Measurements from ENCODE around the gene SIGLEC5. TPM values are rescaled to one million over a fixed set of nuclear protein-coding genes. Genes with fewer than 3 reads are reported as not detected.

SIGLEC5 gene
- total RNA-seq, 4 donors from 2014 or later, result 0.41 to 6.8 (median 0.85) TPM; not detected in 1

DNA sequence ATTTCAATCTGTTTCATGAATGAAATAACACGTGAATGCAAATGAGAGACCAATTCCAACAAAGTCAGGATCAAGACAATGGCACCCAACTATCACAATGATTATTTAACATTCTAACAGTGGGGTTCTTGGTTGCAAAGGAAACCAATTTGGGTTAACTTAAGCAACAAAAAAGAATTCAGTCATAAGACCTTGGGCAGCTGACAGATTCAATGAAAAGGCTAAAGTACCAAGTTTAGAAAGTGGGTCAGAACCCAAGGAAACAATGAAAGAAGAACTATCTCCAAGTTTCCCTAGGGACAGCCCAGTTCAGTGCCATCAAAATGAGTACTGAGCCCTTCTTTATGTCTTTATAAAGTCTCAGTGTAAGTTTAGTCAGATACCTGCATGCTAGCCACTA lies 33.9 kb upstream of the SIGLEC5 start:
- H3K27ac ChIP-seq, result no peak overlapping the region
- intact Hi-C loops (cut with DNase I; ENCODE audit: low total_unique reads), result no loop called here
- H3K9me3 ChIP-seq, result no peaks in the 10 kb centered on the region
- TF ChIP-seq, protein P1, sequence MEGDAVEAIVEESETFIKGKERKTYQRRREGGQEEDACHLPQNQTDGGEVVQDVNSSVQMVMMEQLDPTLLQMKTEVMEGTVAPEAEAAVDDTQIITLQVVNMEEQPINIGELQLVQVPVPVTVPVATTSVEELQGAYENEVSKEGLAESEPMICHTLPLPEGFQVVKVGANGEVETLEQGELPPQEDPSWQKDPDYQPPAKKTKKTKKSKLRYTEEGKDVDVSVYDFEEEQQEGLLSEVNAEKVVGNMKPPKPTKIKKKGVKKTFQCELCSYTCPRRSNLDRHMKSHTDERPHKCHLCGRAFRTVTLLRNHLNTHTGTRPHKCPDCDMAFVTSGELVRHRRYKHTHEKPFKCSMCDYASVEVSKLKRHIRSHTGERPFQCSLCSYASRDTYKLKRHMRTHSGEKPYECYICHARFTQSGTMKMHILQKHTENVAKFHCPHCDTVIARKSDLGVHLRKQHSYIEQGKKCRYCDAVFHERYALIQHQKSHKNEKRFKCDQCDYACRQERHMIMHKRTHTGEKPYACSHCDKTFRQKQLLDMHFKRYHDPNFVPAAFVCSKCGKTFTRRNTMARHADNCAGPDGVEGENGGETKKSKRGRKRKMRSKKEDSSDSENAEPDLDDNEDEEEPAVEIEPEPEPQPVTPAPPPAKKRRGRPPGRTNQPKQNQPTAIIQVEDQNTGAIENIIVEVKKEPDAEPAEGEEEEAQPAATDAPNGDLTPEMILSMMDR (IDR thresholded peaks at IDR 0.05), result no peak
- TF ChIP-seq POLR2A (IDR thresholded peaks at IDR 0.05), result no peak
- H3K27me3 ChIP-seq, result peaks cover 0 to 3% of the 10 kb centered on the region in 2 donors
- H3K36me3 ChIP-seq, result no peaks in the 10 kb centered on the region
- DNase-seq, result no peak
- no peaks in the 10 kb centered on the region for H3K4me1 ChIP-seq
- no peak overlapping the region for H3K4me3 ChIP-seq

DNA sequence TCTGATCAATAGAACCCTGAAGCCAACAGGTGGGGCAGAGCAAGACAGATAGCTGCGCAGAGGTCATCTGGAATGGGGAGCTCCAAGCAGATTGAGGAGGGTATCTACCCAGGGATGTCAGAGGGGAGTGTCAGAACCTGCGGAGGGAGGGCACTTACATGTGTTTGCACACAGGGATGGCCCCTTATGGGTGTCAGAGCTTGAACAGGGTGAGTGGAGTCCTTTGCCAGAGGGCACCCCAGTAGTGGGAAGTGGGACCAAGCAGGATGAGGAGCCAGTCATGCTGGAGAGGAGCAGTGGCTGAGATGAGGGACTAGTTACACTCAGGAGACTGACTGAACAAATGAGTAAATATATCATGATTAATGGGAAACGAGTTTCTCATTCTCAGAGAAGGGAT lies 33.4 kb upstream of the SIGLEC5 start:
- H3K27ac ChIP-seq, result no peak overlapping the region
- no peak overlapping the region for H3K4me3 ChIP-seq
- H3K27me3 ChIP-seq, result peaks cover 0 to 3% of the 10 kb centered on the region in 2 donors
- no peaks in the 10 kb centered on the region for H3K9me3 ChIP-seq
- no peak for TF ChIP-seq POLR2A (IDR thresholded peaks at IDR 0.05)
- TF ChIP-seq, protein P1 (IDR thresholded peaks at IDR 0.05), result no peak
- no peaks in the 10 kb centered on the region for H3K4me1 ChIP-seq
- H3K36me3 ChIP-seq, result no peaks in the 10 kb centered on the region
- no peak for DNase-seq
- intact Hi-C loops (cut with DNase I; ENCODE audit: low total_unique reads), result no loop called here

DNA sequence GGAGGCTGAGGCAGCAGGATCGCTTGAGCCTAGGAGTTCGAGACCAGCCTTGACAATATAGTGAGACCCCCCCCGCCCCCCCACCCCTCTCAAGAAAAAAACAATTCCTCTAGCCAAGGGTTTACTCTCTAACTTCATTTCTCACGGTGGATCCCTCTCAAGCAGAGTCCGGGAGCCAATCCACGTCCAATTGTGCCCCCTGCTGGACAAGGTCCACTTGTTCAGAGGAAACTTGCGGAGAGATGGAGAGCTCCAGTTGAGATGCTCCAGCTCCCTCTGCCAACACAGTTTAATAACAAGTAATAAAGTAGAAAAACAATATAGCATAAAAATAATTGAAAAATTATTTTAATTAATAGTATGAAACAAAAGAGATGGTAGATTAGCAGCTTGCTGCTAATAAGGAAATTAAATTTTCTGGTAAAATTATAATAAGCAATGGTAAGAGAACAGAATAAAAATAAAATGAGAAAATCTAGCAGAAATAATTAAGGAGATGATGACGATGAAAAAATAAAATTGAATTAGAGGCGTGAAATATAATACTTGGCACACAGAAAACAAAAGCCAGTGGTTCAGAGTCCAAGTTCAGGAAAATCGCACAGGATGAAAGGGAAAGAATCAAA lies 30.9 kb upstream of the SIGLEC5 start:
- H3K36me3 ChIP-seq, result no peaks in the 10 kb centered on the region
- H3K27ac ChIP-seq, result no peak overlapping the region
- H3K4me1 ChIP-seq, result no peaks in the 10 kb centered on the region
- H3K9me3 ChIP-seq, result no peaks in the 10 kb centered on the region
- peak; percentile 60 to 63 for DNase-seq
- no peak overlapping the region for H3K4me3 ChIP-seq
- H3K27me3 ChIP-seq, result peaks cover 0 to 3% of the 10 kb centered on the region in 2 donors
- intact Hi-C loops (cut with DNase I; ENCODE audit: low total_unique reads), result no loop called here
- no peak for TF ChIP-seq POLR2A (IDR thresholded peaks at IDR 0.05)
- TF ChIP-seq, protein P1 (IDR thresholded peaks at IDR 0.05), result peak; percentile 11 to 47 (median 31)

DNA sequence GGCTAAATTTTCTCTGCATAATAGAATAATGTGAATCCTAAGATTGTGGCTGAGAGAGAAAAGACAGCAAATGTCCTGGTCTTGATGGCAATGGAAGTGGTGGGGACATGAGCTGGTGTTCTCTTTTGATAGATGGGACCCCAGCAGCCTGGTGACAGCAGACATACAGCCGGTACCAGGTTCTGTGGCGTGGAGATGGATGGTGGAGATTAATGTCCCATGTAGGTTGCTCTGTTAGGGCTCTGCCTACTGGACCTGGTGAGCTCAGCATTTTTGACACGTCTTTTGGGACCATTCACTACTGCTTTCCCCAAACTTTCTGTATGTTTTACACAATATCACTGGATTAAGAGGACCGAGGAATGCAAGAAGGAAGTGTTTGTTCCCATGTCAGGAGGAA lies 24.6 kb upstream of the SIGLEC5 start:
- no peak overlapping the region for H3K4me3 ChIP-seq
- H3K4me1 ChIP-seq, result no peaks in the 10 kb centered on the region
- no peak for DNase-seq
- TF ChIP-seq, protein P1 (IDR thresholded peaks at IDR 0.05), result no peak
- TF ChIP-seq POLR2A (IDR thresholded peaks at IDR 0.05), result no peak
- intact Hi-C loops (cut with DNase I; ENCODE audit: low total_unique reads), result loop anchor here (10.0 kb wide), 1 partner anchor 180 kb away; the partner anchor contains the start of gene CEACAM18
- H3K9me3 ChIP-seq, result no peaks in the 10 kb centered on the region
- no peaks in the 10 kb centered on the region for H3K36me3 ChIP-seq
- H3K27ac ChIP-seq, result no peak overlapping the region
- no peaks in the 10 kb centered on the region for H3K27me3 ChIP-seq

DNA sequence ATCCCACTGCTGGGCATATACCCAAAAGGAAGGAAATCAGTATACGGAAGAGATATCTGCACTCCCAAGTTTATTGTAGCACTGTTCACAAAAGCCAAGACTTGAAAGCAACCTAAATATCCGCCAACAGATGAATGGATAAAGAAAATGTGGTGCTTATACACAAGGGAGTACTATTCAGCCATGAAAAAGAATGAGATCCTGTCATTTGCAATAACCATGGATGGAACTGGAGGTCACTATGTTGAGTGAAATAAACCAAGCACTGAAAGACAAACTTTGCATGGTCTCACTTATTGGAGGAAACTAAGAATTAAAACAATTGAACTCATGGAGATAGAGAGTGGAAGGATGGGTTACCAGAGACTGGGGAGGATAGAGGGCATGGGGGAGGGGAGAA lies 23.0 kb upstream of the SIGLEC5 start:
- intact Hi-C loops (cut with DNase I; ENCODE audit: low total_unique reads), result loop anchor here (10.0 kb wide), 1 partner anchor 178 kb away; the partner anchor contains the start of gene CEACAM18

More for the DNA sequence above, 23.0 kb upstream of the SIGLEC5 start:
- Histone ChIP-seq H3K27ac (no peak overlapping the region), H3K27me3 (no peaks in the 10 kb centered on the region), H3K4me3 (no peak overlapping the region), H3K9me3 (no peaks in the 10 kb centered on the region), H3K4me1 (no peaks in the 10 kb centered on the region), H3K36me3 (no peaks in the 10 kb centered on the region)
- no peak for DNase-seq
- TF ChIP-seq POLR2A (IDR thresholded peaks at IDR 0.05), result no peak
- TF ChIP-seq, protein P1 (IDR thresholded peaks at IDR 0.05), result no peak

Measured in uterus (tissue), 4 donors.